Liver (tissue), 9 donors: Measurements from ENCODE around the gene CD2. TPM values are rescaled to one million over a fixed set of nuclear protein-coding genes. Genes with fewer than 3 reads are reported as not detected.

Experiments
- DNase-seq: peaks from one replicate; pipeline ENCODE4 v3.0.0-alpha.2; 2017; ENCODE audit warnings: low spot score
- H3K27ac ChIP-seq, 2 donors: one replicate each; pipeline ENCODE4 v1.7.0; 2013; ENCODE audit warnings: inconsistent platforms in 2 of 2, low read length in 2 of 2, control low read depth in 1 of 2, low read depth in 1 of 2, mild to moderate bottlenecking in 1 of 2
- H3K27me3 ChIP-seq, 4 donors: one replicate each; pipeline versions ENCODE4 v1.6.1 to v1.7.0; 2013; ENCODE audit warnings: low read length in 3 of 4, inconsistent platforms in 1 of 4, mild to moderate bottlenecking in 1 of 4, moderate library complexity in 1 of 4; ENCODE audit not compliant: control insufficient read depth in 4 of 4, insufficient read depth in 4 of 4
- H3K36me3 ChIP-seq, 4 donors: one replicate each; pipeline versions ENCODE4 v1.6.1 to v1.7.0; 2013; ENCODE audit warnings: low read length in 3 of 4, mild to moderate bottlenecking in 3 of 4, low read depth in 1 of 4, moderate library complexity in 1 of 4; ENCODE audit not compliant: control insufficient read depth in 4 of 4, insufficient read depth in 3 of 4
- H3K4me1 ChIP-seq, 4 donors: one replicate each; pipeline versions ENCODE4 v1.6.1 to v1.7.0; 2013; ENCODE audit warnings: low read length in 3 of 4, mild to moderate bottlenecking in 3 of 4, moderate library complexity in 1 of 4; ENCODE audit not compliant: control insufficient read depth in 4 of 4, insufficient read depth in 4 of 4
- H3K4me3 ChIP-seq, 3 donors: one replicate each; pipeline versions ENCODE4 v1.6.1 to v1.7.0; 2013; ENCODE audit warnings: low read length in 3 of 3, control low read depth in 1 of 3, low read depth in 1 of 3, mild to moderate bottlenecking in 1 of 3
- H3K9ac ChIP-seq, 2 donors: one replicate each; pipeline ENCODE4 v1.7.0; 2013; ENCODE audit warnings: low read length in 2 of 2, mild to moderate bottlenecking in 2 of 2, moderate library complexity in 2 of 2, control low read depth in 1 of 2, low read depth in 1 of 2
- H3K9me3 ChIP-seq, 4 donors: one replicate each; pipeline versions ENCODE4 v1.6.1 to v1.7.0; 2013; ENCODE audit warnings: low read length in 3 of 4; ENCODE audit not compliant: control insufficient read depth in 4 of 4
- EGR1 ChIP-seq, 2 donors: IDR thresholded peaks; 2 replicates each; pipeline ENCODE4 v1.6.1; 2016 to 2018; ENCODE audit warnings: antibody characterized with exemption in 2 of 2, low read depth in 2 of 2
- FOXA1 ChIP-seq: IDR thresholded peaks from 2 replicates; pipeline ENCODE4 v1.6.1; 2016; ENCODE audit warnings: antibody characterized with exemption
- FOXA2 ChIP-seq: IDR thresholded peaks from 2 replicates; pipeline ENCODE4 v1.6.1; 2016; ENCODE audit warnings: antibody characterized with exemption
- GABPA ChIP-seq, 2 donors: IDR thresholded peaks in 1 of 2; conservative IDR thresholded peaks in 1 of 2; 2 replicates each; pipeline ENCODE4 v1.6.1; 2016; ENCODE audit warnings: antibody characterized with exemption in 2 of 2, mild to moderate bottlenecking in 1 of 2, moderate library complexity in 1 of 2
- HNF4A ChIP-seq, 2 donors: conservative IDR thresholded peaks; 2 replicates each; pipeline ENCODE4 v1.6.1; 2016; ENCODE audit warnings: antibody characterized with exemption in 2 of 2, mild to moderate bottlenecking in 2 of 2
- HNF4G ChIP-seq: IDR thresholded peaks from 2 replicates; pipeline ENCODE4 v1.6.1; 2016; ENCODE audit warnings: antibody characterized with exemption
- JUND ChIP-seq, 2 donors: IDR thresholded peaks; 2 replicates each; pipeline ENCODE4 v1.6.1; 2016; ENCODE audit warnings: antibody characterized with exemption in 2 of 2
- NR2F2 ChIP-seq: IDR thresholded peaks from 2 replicates; pipeline ENCODE4 v1.6.1; 2016; ENCODE audit warnings: antibody characterized with exemption
- RAD21 ChIP-seq, 2 donors: IDR thresholded peaks; 2 replicates each; pipeline ENCODE4 v1.6.1; 2016; ENCODE audit warnings: antibody characterized with exemption in 2 of 2, mild to moderate bottlenecking in 2 of 2
- RXRA ChIP-seq, 2 donors: IDR thresholded peaks; 2 replicates each; pipeline ENCODE4 v1.6.1; 2017 to 2018; ENCODE audit warnings: antibody characterized with exemption in 2 of 2, mild to moderate bottlenecking in 1 of 2
- SP1 ChIP-seq: IDR thresholded peaks from 2 replicates; pipeline ENCODE4 v1.6.1; 2018; ENCODE audit warnings: antibody characterized with exemption, mild to moderate bottlenecking
- YY1 ChIP-seq: IDR thresholded peaks from 2 replicates; pipeline ENCODE4 v1.6.1; 2016; ENCODE audit warnings: antibody characterized with exemption, mild to moderate bottlenecking
- WGBS: extraction: QIAGEN DNeasy Blood & Tissue Kit; methylation state at CpG from one replicate; pipeline ENCODE4 v1.1.7; 2013; 5-methylcytosine and 5-hydroxymethylcytosine counted together
- polyA plus RNA-seq, 2 donors: library from polyadenylated mRNA; stranded (reverse) in 1 of 2; unstranded in 1 of 2; fragments of 200-250 nt in 1 of 2; fragments of >200 nt in 1 of 2; fragmentation: Nextera tagmentation in 1 of 2; extraction: Ambion mirVana in 1 of 2; gene quantifications; one replicate each; pipeline versions ENCODE4 v1.2.1 to v1.2.3, GENCODE V29; 2013 to 2015
- total RNA-seq, 2 donors: library from RNA; depleted of rRNA; stranded (reverse); fragments of >200 nt; gene quantifications; one replicate each; pipeline ENCODE4 v1.2.3, GENCODE V29; 2014
- TF ChIP-seq, protein P1 (sequence below): fragments of 150-350 bp; IDR thresholded peaks from 2 replicates; pipeline ENCODE4 v1.5.1; 2017; ENCODE audit warnings: improper control_type of control experiment, low read depth, low read length; ENCODE audit not compliant: missing input control
- TF ChIP-seq, protein P2 (sequence below): IDR thresholded peaks from 2 replicates; pipeline ENCODE4 v1.6.1; 2016; ENCODE audit warnings: antibody characterized with exemption
- TF ChIP-seq, protein P3 (sequence below): IDR thresholded peaks from 2 replicates; pipeline ENCODE4 v1.6.1; 2016; ENCODE audit warnings: antibody characterized with exemption
- TF ChIP-seq, protein P4 (sequence below): IDR thresholded peaks from 2 replicates; pipeline ENCODE4 v1.6.1; 2016; ENCODE audit warnings: antibody characterized with exemption
- TF ChIP-seq, protein P5 (sequence below): IDR thresholded peaks from 2 replicates; pipeline ENCODE4 v1.6.1; 2016; ENCODE audit warnings: antibody characterized with exemption, mild to moderate bottlenecking
- donor health status: healthy.
- donor health status: healthy.
- donor health status: healthy.
- donor health status: healthy.
- donor health status: healthy.

Gene CD2
- total and polyA plus RNA-seq, 4 donors: 0.28 to 1.5 (median 0.89) TPM

DNA sequence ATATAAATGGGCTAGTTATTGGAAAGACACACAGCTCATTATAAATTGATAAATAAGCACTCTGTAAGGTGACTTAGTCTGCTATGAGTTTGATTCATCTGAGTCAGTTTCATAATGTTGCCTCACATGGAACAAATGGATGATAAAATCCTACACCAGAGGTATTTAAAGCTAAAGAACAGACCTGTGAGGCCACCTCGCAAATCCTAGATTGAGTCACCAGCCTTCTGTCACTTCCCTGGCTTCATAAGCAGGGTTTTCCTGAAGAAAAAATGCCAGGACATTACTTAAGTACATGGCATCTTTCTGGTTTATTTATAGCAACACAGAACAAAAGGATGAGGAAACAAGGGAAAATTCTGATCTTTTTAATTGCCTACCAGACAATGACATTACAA, 18.4 kb downstream of the CD2 start (continued):
- no peak for TF ChIP-seq JUND (IDR thresholded peaks at IDR 0.05)
- TF ChIP-seq, protein P1, sequence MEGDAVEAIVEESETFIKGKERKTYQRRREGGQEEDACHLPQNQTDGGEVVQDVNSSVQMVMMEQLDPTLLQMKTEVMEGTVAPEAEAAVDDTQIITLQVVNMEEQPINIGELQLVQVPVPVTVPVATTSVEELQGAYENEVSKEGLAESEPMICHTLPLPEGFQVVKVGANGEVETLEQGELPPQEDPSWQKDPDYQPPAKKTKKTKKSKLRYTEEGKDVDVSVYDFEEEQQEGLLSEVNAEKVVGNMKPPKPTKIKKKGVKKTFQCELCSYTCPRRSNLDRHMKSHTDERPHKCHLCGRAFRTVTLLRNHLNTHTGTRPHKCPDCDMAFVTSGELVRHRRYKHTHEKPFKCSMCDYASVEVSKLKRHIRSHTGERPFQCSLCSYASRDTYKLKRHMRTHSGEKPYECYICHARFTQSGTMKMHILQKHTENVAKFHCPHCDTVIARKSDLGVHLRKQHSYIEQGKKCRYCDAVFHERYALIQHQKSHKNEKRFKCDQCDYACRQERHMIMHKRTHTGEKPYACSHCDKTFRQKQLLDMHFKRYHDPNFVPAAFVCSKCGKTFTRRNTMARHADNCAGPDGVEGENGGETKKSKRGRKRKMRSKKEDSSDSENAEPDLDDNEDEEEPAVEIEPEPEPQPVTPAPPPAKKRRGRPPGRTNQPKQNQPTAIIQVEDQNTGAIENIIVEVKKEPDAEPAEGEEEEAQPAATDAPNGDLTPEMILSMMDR: no peak
- TF ChIP-seq HNF4G: no peak
- TF ChIP-seq FOXA1: no peak
- no peak for TF ChIP-seq YY1

DNA sequence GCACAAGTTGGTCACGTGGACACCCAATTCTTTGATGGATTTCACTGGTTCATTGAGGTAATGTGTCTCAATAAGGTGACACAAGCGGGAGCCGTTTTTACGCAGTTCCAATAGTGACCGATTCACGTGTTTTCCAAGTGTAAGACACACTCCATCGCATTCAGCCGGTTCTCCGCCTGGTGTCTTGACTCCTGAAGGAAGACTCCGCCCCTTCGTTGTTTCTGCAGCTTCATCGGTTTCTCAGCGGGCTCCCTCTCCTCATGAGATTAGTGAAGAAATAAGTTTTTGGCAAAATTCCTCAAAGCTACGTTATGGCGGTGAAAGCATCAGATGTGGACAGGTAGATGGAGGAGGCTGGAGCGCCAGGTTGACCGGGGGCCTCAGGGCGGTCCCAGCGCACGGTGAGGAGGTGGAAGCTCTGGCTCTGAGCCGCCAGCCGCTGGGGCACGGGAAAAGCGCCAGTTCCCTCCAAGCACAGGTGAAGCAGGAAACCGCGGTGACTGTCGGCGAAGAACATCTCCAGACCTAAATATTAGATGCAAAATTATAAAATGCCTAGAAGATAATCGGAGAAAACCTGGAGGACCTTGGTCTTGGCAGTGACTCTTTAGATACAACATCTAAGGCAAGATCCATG, 21.0 kb downstream of the CD2 start:
- H3K27ac ChIP-seq: no peak overlapping the region
- peaks cover 0 to 6% (median 2%) of the 10 kb centered on the region in 4 donors for H3K9me3 ChIP-seq
- H3K36me3 ChIP-seq: no peaks in the 10 kb centered on the region
- no peak for TF ChIP-seq RAD21 (IDR thresholded peaks at IDR 0.05)
- no peak for TF ChIP-seq YY1
- no peak for TF ChIP-seq HNF4G
- TF ChIP-seq HNF4A (conservative IDR thresholded peaks at IDR 0.05): no peak
- no peak for TF ChIP-seq FOXA2
- TF ChIP-seq SP1: no peak
- TF ChIP-seq NR2F2: no peak
- TF ChIP-seq, protein P2, sequence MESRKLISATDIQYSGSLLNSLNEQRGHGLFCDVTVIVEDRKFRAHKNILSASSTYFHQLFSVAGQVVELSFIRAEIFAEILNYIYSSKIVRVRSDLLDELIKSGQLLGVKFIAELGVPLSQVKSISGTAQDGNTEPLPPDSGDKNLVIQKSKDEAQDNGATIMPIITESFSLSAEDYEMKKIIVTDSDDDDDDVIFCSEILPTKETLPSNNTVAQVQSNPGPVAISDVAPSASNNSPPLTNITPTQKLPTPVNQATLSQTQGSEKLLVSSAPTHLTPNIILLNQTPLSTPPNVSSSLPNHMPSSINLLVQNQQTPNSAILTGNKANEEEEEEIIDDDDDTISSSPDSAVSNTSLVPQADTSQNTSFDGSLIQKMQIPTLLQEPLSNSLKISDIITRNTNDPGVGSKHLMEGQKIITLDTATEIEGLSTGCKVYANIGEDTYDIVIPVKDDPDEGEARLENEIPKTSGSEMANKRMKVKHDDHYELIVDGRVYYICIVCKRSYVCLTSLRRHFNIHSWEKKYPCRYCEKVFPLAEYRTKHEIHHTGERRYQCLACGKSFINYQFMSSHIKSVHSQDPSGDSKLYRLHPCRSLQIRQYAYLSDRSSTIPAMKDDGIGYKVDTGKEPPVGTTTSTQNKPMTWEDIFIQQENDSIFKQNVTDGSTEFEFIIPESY: no peak
- TF ChIP-seq, protein P3, sequence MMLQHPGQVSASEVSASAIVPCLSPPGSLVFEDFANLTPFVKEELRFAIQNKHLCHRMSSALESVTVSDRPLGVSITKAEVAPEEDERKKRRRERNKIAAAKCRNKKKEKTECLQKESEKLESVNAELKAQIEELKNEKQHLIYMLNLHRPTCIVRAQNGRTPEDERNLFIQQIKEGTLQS: no peak
- TF ChIP-seq, protein P4, sequence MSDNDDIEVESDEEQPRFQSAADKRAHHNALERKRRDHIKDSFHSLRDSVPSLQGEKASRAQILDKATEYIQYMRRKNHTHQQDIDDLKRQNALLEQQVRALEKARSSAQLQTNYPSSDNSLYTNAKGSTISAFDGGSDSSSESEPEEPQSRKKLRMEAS: no peak
- TF ChIP-seq, protein P5, sequence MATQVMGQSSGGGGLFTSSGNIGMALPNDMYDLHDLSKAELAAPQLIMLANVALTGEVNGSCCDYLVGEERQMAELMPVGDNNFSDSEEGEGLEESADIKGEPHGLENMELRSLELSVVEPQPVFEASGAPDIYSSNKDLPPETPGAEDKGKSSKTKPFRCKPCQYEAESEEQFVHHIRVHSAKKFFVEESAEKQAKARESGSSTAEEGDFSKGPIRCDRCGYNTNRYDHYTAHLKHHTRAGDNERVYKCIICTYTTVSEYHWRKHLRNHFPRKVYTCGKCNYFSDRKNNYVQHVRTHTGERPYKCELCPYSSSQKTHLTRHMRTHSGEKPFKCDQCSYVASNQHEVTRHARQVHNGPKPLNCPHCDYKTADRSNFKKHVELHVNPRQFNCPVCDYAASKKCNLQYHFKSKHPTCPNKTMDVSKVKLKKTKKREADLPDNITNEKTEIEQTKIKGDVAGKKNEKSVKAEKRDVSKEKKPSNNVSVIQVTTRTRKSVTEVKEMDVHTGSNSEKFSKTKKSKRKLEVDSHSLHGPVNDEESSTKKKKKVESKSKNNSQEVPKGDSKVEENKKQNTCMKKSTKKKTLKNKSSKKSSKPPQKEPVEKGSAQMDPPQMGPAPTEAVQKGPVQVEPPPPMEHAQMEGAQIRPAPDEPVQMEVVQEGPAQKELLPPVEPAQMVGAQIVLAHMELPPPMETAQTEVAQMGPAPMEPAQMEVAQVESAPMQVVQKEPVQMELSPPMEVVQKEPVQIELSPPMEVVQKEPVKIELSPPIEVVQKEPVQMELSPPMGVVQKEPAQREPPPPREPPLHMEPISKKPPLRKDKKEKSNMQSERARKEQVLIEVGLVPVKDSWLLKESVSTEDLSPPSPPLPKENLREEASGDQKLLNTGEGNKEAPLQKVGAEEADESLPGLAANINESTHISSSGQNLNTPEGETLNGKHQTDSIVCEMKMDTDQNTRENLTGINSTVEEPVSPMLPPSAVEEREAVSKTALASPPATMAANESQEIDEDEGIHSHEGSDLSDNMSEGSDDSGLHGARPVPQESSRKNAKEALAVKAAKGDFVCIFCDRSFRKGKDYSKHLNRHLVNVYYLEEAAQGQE: no peak
- TF ChIP-seq, protein P1: no peak
- no peak for TF ChIP-seq RXRA (IDR thresholded peaks at IDR 0.05)
- TF ChIP-seq FOXA1: no peak
- no peak for TF ChIP-seq EGR1 (IDR thresholded peaks at IDR 0.05; ENCODE audit: low read depth in 2 of 2)
- no peak for TF ChIP-seq JUND (IDR thresholded peaks at IDR 0.05)
- TF ChIP-seq GABPA (IDR thresholded peaks at IDR 0.05 in 1 of 2, conservative IDR thresholded peaks at IDR 0.05 in 1 of 2): no peak
- H3K4me1 ChIP-seq: peaks cover 0 to 3% (median 1%) of the 10 kb centered on the region in 4 donors
- H3K4me3 ChIP-seq: no peak overlapping the region
- 85% methylated on average over 29 of the region's 29 CpGs for WGBS
- no peak for DNase-seq
- H3K27me3 ChIP-seq: no peaks in the 10 kb centered on the region
- no peak overlapping the region for H3K9ac ChIP-seq
